GM12878 (cell line): ENCODE measurements around the gene PRIM1. TPM values are rescaled to one million over a fixed set of nuclear protein-coding genes. Genes with fewer than 3 reads are reported as not detected.

ENCODE experiments used
- ATF7 ChIP-seq: fragments of 450-650 bp; IDR thresholded peaks from 2 replicates; pipeline ENCODE4 v1.6.1; 2016; ENCODE audit warnings: low read depth, mild to moderate bottlenecking
- BCL3 ChIP-seq: IDR thresholded peaks from 2 replicates; pipeline ENCODE4 v1.6.1; 2011; ENCODE audit warnings: borderline replicate concordance, low read depth, mild to moderate bottlenecking, moderate library complexity, low read length; ENCODE audit not compliant: insufficient read depth, poor library complexity, severe bottlenecking
- BCLAF1 ChIP-seq: fragments of 450-650 bp; IDR thresholded peaks from 2 replicates; pipeline ENCODE4 v1.6.1; 2017; ENCODE audit warnings: antibody characterized with exemption, mild to moderate bottlenecking, moderate library complexity
- CREM ChIP-seq: IDR thresholded peaks from 2 replicates; pipeline ENCODE4 v1.6.1; 2014; ENCODE audit warnings: antibody characterized with exemption, low read depth
- EED ChIP-seq: sonication (generic); IDR thresholded peaks from 2 replicates; pipeline ENCODE4 v1.6.1; 2016; ENCODE audit warnings: antibody characterized with exemption, low read depth
- GATAD2B ChIP-seq: fragments of 450-650 bp; conservative IDR thresholded peaks from 2 replicates; pipeline ENCODE4 v1.6.1; 2017; ENCODE audit warnings: low read depth, mild to moderate bottlenecking, moderate library complexity
- IKZF1 ChIP-seq: fragments of 450-650 bp; conservative IDR thresholded peaks from 2 replicates; pipeline ENCODE4 v1.6.1; 2017; ENCODE audit warnings: antibody characterized with exemption, mild to moderate bottlenecking
- IRF4 ChIP-seq: IDR thresholded peaks from 2 replicates; pipeline ENCODE4 v1.6.1; 2011; ENCODE audit warnings: low read depth, low read length
- JUNB ChIP-seq: IDR thresholded peaks from 2 replicates; pipeline ENCODE4 v1.6.1; 2016; ENCODE audit warnings: antibody characterized with exemption, mild to moderate bottlenecking
- JUND ChIP-seq: IDR thresholded peaks from 2 replicates; pipeline ENCODE4 v1.6.1; 2012; ENCODE audit warnings: low read depth, mild to moderate bottlenecking, low read length, improper control_type of control experiment, moderate library complexity
- MEF2B ChIP-seq: fragments of 450-650 bp; IDR thresholded peaks from 2 replicates; pipeline ENCODE4 v1.6.1; 2018; ENCODE audit warnings: mild to moderate bottlenecking, moderate library complexity; ENCODE audit not compliant: partially characterized antibody, poor library complexity, severe bottlenecking
- NFXL1 ChIP-seq: fragments of 450-650 bp; IDR thresholded peaks from 2 replicates; pipeline ENCODE4 v1.6.1; 2017; ENCODE audit warnings: antibody characterized with exemption, mild to moderate bottlenecking, borderline replicate concordance
- NR2C2 ChIP-seq: IDR thresholded peaks from 2 replicates; pipeline ENCODE4 v1.6.1; 2011; ENCODE audit warnings: borderline replicate concordance, low read depth; ENCODE audit not compliant: control insufficient read depth, insufficient read length
- POLR2AphosphoS2 ChIP-seq: IDR thresholded peaks from 2 replicates; pipeline ENCODE4 v1.6.1; 2011; ENCODE audit warnings: low read depth, mild to moderate bottlenecking, low read length, improper control_type of control experiment, moderate library complexity
- RBBP5 ChIP-seq: fragments of 200-600 bp; sonication (generic); conservative IDR thresholded peaks from 2 replicates; pipeline ENCODE4 v1.6.1; 2016
- RUNX3 ChIP-seq: IDR thresholded peaks from 2 replicates; pipeline ENCODE4 v1.6.1; 2012; ENCODE audit warnings: low read length, inconsistent platforms
- SREBF2 ChIP-seq: IDR thresholded peaks from 2 replicates; pipeline ENCODE4 v1.6.1; 2012; ENCODE audit warnings: mild to moderate bottlenecking, low read length
- TCF12 ChIP-seq: IDR thresholded peaks from 2 replicates; pipeline ENCODE4 v1.6.1; 2011; ENCODE audit warnings: low read depth, mild to moderate bottlenecking, low read length
- ZNF207 ChIP-seq: fragments of 450-650 bp; IDR thresholded peaks from 2 replicates; pipeline ENCODE4 v1.6.1; 2014; ENCODE audit warnings: antibody characterized with exemption, mild to moderate bottlenecking, borderline replicate concordance
- ZNF217 ChIP-seq: fragments of 450-650 bp; IDR thresholded peaks from 2 replicates; pipeline ENCODE4 v1.6.1; 2017; ENCODE audit warnings: antibody characterized with exemption, mild to moderate bottlenecking
- ZNF384 ChIP-seq: IDR thresholded peaks from 2 replicates; pipeline ENCODE4 v1.6.1; 2012; ENCODE audit warnings: low read depth, mild to moderate bottlenecking, low read length, improper control_type of control experiment, borderline replicate concordance
- ZZZ3 ChIP-seq: IDR thresholded peaks from 2 replicates; pipeline ENCODE4 v1.6.1; 2011; ENCODE audit warnings: low read depth; ENCODE audit not compliant: control insufficient read depth, insufficient read length
- polyA plus RNA-seq, 11 experiments: library from polyadenylated mRNA; depleted of rRNA in 4 of 11; unstranded in 6 of 11; stranded (reverse) in 5 of 11; fragments of >200 nt; fragmentation: Nextera tagmentation in 4 of 11; fragmentation: Illumina TruSeq in 1 of 11; extraction: Ambion mirVana in 4 of 11; extraction: Trizol in 1 of 11; gene quantifications; 1 replicate in 1 of 11; 2 replicates in 10 of 11; pipeline versions ENCODE4 v1.2.1 to v1.2.3, GENCODE V29; 2011 to 2016; ENCODE audit warnings: inconsistent platforms in 2 of 11, missing spikeins in 2 of 11, low read depth in 1 of 11
- total RNA-seq, 4 experiments: library from RNA; depleted of rRNA in 3 of 4; stranded (reverse); fragments of >200 nt in 3 of 4; fragmentation: Illumina TruSeq in 1 of 4; extraction: Trizol in 1 of 4; gene quantifications; 2 replicates each; pipeline versions ENCODE4 v1.2.1 to v1.2.3, GENCODE V29; 2013 to 2021
- TF ChIP-seq, protein P1 (sequence below): IDR thresholded peaks from 2 replicates; pipeline ENCODE4 v1.6.1; 2011; ENCODE audit warnings: low read depth, low read length, improper control_type of control experiment, borderline replicate concordance
- TF ChIP-seq, protein P2 (sequence below): IDR thresholded peaks from 2 replicates; pipeline ENCODE4 v1.6.1; 2012; ENCODE audit warnings: low read depth, low read length, improper control_type of control experiment

The PRIM1 gene
- total and polyA plus RNA-seq, 10 of the 15 experiments (the other 5 are each of a cell fraction or from before 2014, with no cell fraction given) = 27.1 to 70.6 (median 55.7) TPM

DNA sequence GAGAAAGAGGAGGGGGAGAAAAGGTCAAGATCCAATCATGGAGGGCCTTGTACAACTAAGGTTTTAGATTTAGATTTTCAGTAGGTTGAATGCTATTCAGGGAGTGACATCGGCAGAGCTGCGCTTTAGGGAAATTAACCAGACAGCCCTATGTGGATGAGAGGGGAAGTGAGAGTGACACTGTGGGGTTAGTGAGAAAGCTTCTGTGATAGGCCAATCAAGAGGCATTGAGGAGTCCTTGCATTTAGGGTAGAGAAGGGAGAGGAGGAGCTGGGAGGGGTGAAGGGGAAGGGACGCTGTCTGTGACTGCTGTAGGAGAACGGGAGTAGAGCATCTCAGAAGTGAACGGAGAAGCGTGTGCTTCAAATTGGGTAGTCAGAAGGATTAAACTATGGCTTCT, 14.4 kb upstream of the PRIM1 start (continued):
- TF ChIP-seq BCL3 (no peak), NR2C2 (no peak), SREBF2 (no peak), TCF12 (no peak), MEF2B (no peak), ZNF384 (no peak), NFXL1 (no peak), IRF4 (peak; percentile 78), RUNX3 (peak; percentile 60), EED (peak; percentile 51; the same call in 1 of the 2 replicates), ZNF207 (no peak), RBBP5 (no peak), JUNB (no peak), IKZF1 (no peak), ZNF217 (no peak), POLR2AphosphoS2 (no peak), ATF7 (peak; percentile 40), JUND (no peak), BCLAF1 (no peak), CREM (0 out of 2 replicates have a peak, but pooled peaks have one; percentile 21), GATAD2B (no peak), ZZZ3 (no peak)
- TF ChIP-seq, protein P1, sequence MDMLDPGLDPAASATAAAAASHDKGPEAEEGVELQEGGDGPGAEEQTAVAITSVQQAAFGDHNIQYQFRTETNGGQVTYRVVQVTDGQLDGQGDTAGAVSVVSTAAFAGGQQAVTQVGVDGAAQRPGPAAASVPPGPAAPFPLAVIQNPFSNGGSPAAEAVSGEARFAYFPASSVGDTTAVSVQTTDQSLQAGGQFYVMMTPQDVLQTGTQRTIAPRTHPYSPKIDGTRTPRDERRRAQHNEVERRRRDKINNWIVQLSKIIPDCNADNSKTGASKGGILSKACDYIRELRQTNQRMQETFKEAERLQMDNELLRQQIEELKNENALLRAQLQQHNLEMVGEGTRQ = no peak
- TF ChIP-seq, protein P2, sequence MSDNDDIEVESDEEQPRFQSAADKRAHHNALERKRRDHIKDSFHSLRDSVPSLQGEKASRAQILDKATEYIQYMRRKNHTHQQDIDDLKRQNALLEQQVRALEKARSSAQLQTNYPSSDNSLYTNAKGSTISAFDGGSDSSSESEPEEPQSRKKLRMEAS = no peak
